C4-2B (cell line): ENCODE data around the gene NPHP4.

Experiments used
- CTCF ChIP-seq: fragments of 450-650 bp; conservative IDR thresholded peaks from 2 replicates; pipeline ENCODE4 v1.5.1; 2017; ENCODE audit warnings: mild to moderate bottlenecking
- ZFX ChIP-seq: fragments of 450-650 bp; IDR thresholded peaks from 2 replicates; pipeline ENCODE4 v1.6.1; 2017

- TF ChIP-seq CTCF: no peak
- TF ChIP-seq ZFX: no peak
Measured at GRCh38 chr1:5831600-5832335, 160.5 kb downstream of the NPHP4 start.
